ENCODE measurements around the gene PLK1.
"Not testable (repeated sequence)": the region's sequence is repeated elsewhere in the genome, so short reads cannot be mapped to it uniquely, and the experiment has no call there.

The PLK1 gene

DNA sequence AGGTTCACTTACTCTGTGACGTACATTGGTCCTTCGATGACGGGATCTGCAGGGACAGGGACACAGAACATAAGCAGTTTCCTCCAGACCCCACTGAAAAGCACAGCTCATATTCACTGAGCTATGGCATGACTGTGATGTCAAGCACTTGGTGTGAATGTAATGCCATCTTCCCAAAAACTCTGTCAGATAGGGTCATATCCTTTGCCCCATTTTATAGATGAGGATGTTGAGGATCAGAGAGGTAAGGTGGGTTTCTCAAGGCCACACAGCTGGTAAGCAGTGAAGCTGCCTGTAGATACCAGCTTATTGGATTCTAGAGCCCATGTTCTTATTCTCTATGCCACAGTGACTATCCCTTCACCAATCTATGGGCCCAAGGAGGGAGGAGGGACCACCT lies 31.8 kb downstream of the PLK1 start:
- DNase-seq = no peak

DNA sequence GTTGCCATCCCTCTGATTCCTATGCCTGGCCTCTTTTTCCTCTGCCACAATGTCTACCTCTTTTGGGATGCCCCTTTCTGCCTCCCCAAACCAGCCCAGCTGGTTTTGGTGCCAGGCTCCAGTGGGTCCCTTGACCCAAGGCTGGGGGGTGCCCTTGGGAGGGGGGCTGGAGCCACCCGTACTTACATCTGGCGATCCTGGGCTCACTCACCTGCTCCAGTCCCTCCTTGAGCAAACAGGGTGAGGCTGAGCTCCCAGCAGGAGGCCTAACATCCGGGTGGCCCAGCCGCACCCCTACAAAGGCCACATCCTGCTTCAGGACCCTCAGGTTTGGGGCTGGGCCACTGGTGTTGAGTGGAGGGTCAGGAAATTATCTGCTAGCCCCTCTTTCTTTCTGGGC lies 33.1 kb downstream of the PLK1 start:
- DNase-seq = no peak

DNA sequence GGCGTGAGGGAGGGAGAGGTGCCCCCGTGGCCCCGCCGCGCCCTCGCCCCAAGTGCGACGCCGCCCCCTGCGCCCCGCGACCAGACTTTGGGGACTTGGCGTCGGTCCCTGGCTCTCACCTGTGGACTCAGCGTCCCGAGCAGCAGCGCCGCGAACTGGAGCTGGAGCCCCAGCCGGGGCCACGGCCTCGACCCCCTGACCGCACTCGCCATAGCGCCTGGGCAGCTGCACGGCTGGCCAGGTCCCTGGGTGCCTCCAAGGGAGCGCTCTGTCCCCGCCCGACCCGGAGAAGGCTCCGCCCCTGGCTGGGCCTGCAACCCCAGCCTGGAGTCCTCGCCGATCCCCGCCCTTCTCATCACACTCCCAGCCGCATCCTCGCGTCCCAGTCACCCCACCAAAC lies 34.3 kb downstream of the PLK1 start, which contains the start of gene ERN2:
TSS of gene ERN2 (minus strand) at position 247 of the 400 bp plus-strand sequence. CDS start at position 212, 35 bp downstream.
- no peak for DNase-seq

DNA sequence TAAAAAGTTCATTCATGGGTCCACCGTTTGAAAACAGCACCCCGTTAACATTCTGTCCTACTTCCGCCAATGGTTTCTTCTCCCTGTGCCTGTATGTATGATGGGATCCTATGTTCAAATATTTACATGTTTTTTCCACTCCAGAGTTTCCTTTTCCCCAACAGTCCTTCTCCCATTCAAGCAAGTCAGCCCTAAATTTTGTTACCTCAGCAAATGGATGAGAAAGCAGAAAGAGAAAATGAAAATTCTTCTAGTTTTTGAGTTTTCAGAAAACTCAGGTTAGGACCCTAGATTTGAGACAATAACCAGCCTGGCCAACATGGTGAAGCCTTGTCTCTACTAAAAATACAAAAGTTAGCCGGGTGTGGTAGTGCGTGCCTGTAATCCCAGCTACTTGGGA lies 37.8 kb downstream of the PLK1 start:
- DNase-seq = no peak

DNA sequence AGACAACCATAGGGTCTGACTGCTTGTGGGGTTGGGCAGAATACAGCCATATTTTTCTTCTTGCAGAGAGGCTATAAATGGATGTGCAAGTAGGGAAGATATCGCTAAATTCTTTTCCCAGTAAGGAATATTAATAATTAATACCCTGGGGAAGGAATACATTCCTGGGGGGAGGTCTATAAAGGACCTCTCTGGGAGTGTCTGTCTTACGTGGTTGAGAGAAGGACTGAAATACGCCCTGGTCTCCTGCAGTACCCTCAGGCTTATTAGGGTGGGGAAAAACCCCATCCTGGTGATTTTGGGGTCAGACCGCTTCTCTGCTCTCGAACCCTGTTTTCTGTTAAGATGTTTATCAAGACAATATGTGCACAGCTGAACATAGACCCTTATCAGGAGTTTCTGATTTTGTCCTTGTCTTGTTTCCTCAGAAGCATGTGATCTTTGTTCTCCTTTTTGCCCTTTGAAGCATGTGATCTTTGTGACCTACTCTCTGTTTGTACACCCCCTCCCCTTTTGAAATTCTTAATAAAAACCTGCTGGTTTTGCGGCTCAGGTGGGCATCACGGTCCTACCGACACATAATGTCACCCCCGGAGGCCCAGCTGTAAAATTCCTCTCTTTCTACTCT lies 44.0 kb downstream of the PLK1 start:
- not testable (repeated sequence) for DNase-seq

DNA sequence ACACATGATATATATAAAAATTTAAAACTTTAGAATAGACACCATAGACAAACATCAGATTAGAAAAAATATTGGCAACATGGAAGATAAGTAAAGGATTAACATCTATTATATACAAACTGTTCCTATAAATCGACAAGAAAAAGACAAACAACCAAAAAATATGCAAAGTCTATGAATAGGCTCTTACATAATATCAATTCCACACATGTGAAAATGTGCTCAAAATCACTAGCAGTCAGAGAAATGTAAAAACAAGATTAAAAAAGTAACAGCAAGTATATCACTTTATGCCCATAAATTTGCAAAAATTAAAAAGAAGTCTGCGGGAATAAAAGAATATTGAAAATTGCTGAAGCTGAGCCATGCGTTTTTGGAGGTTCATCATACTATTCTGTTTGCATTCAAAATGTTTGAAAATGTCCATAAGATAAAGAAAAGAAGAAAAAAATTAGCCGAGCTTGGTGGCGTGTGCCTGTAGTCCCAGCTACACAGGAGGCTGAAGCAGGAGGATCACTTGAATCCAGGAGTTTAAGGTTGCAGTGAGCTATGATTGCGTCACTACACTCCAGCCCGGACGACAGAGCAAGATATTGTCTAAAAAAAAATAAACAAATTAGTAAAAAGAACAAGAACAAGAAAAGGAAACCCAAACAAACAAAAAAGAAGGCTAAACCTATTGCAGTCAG lies 45.6 kb downstream of the PLK1 start:
- no peak for DNase-seq

DNA sequence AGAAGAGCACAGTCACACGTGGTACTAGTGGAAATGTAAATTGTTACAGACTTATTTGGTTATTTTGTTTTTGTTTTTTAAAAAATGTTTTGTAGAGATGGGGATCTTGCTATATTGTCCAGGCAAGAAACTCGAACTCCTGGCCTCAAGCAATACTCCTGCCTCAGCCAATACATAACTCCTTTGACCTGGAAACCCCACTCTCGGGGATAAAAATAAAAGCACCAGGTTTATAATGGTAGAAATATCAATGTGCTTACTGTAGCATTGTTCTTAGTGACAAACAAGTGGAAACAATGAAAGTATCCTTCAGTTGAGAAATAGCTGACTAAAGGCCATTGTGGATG lies 46.1 kb downstream of the PLK1 start:
- DNase-seq = no peak

DNA sequence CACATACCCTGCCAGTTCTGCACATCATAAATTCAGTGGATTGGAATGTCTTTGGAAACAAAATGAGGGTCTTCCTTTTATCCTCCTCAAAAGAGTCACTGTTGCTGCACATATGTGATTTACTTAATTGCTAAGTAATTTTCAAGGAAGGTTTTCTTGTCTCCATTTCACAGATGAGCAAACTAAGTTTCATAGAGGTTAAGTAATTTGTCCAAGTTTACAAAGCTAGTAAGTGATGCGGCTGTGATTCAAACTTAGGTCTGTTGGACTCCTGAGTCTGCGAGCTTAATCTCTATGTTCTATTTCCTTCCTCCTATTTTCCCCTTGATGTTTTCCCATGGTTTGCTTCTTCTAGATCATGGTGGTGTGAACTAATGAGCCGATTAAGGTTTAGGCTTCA lies 48.0 kb downstream of the PLK1 start:
- no peak for DNase-seq

DNA sequence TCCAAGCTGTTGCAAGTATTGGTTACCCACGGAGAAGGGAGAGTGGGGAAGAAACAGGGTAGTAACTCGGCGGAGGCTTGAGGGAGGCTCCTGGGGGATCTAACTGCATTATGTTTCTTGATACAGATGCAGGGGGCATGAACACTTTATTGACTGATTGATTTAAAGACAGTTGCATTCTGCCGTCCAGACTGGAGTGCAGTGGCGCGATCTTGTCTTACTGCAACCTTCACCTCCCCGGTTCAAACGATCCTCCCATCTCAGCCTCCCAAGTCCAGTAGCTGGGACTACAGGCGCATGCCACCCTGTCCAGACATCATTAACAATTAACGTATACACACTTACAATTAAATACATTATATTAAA lies 49.4 kb downstream of the PLK1 start:
- DNase-seq = no peak

DNA sequence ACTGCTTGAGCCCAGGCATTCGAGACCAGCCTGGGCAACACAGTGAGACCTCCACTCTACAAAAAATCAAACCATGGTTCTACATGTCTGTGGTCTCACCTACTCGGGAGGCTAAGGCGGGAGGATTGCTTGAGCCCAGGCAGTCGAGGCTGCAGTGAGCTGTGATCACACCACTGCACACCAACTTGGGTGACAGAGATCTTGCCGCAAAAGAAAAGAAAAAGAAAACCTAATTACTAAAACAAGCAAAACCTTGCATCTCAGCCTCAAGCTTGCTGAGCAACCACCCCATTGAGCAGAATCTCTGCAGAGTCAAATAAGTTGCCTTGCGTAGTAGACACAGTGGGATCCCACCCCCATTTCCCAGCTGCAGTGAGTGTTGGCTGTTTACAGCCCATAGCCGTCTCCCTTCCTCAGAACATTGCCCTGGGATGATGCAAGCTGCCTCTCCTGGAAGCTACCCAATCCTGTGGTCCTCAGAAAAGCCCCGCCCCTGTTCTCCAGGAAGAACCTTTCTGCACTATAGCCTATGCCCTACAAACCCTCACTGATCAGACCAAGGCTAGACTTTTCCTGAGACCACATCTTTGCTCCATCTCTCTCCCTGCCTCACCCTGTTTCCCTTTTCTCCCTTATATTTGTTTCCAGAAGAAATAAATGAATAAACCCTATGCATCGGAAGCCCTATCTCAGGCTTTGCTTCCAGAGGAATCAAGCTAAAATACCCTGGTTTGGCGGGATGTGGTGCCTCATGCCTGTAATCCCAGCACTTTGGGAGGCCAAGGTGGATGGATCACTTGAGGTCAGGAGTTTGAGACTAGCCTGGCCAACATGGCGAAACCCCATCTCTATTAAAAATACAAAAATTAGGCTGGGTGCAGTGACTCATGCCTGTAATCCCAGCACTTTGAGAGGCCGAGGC lies 51.1 kb downstream of the PLK1 start:
- no peak for DNase-seq

DNA sequence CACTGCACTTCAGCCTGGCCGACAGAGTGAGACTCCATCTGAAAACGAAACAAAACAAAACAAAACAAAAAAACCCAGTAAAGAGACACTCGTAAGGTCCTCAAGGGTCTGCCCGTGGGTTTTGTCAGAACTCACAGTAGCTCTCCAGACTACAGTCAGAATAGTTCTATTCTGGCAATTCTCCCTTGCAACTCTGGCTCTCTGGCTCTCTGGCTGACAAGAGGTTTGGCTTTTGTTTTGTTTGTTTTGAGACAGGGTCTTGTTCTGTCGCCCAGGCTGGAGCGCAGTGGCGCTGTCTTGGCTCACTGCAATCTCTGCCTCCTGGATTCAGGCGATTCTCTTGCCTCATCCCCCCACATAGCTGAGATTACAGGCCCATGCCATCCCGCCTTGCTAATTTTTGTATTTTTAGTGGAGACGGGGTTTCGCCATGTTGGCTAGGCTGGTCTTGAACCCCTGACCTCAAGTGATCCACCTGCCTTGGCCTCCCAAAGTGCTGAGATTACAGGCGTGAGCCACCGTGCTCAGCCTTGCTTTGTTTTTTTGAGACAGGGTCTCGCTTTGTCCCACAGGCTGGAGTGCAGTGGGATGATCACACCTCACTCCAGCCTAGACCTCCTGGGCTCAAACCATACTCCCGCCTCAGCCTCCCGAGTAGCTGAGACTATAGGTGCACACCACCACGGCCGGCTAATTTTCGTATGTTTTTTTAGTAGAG lies 55.6 kb downstream of the PLK1 start:
- DNase-seq = no peak

DNA sequence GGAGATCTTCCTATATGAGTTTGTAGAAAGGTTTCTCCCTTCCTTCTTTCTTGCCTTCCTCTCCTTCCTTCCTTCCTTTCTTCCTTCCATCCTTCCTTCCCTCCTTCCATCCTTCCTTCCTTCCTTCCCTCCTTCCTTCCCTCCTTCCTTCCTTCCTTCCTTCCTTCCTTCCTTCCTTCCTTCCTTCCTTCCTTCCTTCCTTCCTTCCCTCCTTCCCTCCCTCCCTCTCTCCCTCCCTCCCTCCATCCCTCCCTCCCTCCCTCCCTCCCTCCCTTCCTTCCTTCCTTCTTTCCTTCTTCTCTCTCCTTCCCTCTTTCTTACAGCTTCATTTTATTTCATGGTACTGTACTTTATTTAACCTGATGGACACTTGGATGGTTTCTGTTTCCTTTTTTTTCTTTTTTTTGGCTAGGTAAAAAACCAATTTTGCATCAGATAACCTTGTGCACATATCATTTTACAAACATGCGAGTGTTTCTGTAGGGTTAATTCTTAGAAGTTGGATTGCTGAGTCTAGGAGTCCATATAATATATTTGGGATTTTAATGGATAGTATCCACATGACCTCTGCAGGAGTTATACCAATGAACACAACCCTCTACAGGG lies 58.8 kb downstream of the PLK1 start:
- not testable (repeated sequence) for DNase-seq

DNA sequence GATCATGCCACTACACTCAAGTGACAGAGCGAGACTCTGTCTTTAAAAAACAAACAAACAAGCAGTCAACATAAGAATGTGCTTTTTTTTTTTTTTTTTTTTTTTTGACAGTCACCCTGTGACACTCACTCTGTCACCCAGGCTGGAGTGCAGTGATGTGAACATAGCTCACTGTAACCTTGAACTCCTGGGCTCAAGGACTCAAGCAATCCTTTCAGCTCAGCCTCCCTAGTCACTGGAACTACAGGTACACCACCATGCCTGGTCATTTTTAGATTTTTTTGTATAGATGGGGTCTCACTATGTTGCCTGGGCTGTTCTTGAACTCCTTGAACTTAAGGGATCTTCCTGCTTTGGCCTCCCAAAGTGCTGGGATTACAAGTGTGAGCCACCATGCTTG lies 60.8 kb downstream of the PLK1 start:
- no peak for DNase-seq

Measured in T-helper 2 cell (primary cell).